Adrenal gland (tissue), 12 donors: Measurements from ENCODE around the gene TUBA3D. TPM values are rescaled to one million over a fixed set of nuclear protein-coding genes. Genes with fewer than 3 reads are reported as not detected.
"Not testable (repeated sequence)": the region's sequence is repeated elsewhere in the genome, so short reads cannot be mapped to it uniquely, and the experiment has no call there.

Experiments
- DNase-seq, 7 donors: peaks; one replicate each; pipeline ENCODE4 v3.0.0-alpha.2; 2019 to 2020
- H3K27ac ChIP-seq, 5 donors: fragments of 200-600 bp; sonication (generic) in 4 of 5; 1 replicate in 3 of 5; 2 replicates in 2 of 5; pipeline versions ENCODE4 v1.5.1 to v1.8.0; 2016 to 2020; ENCODE audit warnings: mild to moderate bottlenecking in 1 of 5
- H3K27me3 ChIP-seq: fragments of 200-600 bp; 2 replicates; pipeline ENCODE4 v1.8.0; 2021
- H3K36me3 ChIP-seq, 2 donors: fragments of 200-600 bp; replicated peaks in 1 of 2; 1 replicate in 1 of 2; 2 replicates in 1 of 2; pipeline versions ENCODE4 v1.5.1 to v1.8.0; 2018 to 2022
- H3K4me1 ChIP-seq, 2 donors: fragments of 200-600 bp; replicated peaks in 1 of 2; 1 replicate in 1 of 2; 2 replicates in 1 of 2; pipeline versions ENCODE4 v1.5.1 to v1.8.0; 2018 to 2021
- H3K4me3 ChIP-seq, 4 donors: fragments of 200-600 bp; sonication (generic) in 3 of 4; one replicate each; pipeline ENCODE4 v1.5.1; 2016 to 2018
- H3K9me3 ChIP-seq, 3 donors: fragments of 200-600 bp; sonication (generic) in 1 of 3; replicated peaks in 1 of 3; 1 replicate in 2 of 3; 2 replicates in 1 of 3; pipeline versions ENCODE4 v1.5.1 to v1.8.0; 2016 to 2021
- POLR2A ChIP-seq, 2 donors: fragments of 450-650 bp; IDR thresholded peaks; one replicate each; pipeline ENCODE4 v1.6.1; 2017; ENCODE audit warnings: antibody characterized with exemption in 2 of 2, mild to moderate bottlenecking in 2 of 2, moderate library complexity in 1 of 2
- WGBS, 4 donors: extraction: QIAGEN DNeasy Blood & Tissue Kit in 2 of 4; methylation state at CpG; one replicate each; pipeline versions ENCODE4 v1.1.5 to v1.1.7; 2013 to 2017; 5-methylcytosine and 5-hydroxymethylcytosine counted together
- intact Hi-C, 2 donors: fragments of 100-400 bp; cut with DNase I; formaldehyde crosslinking; loops; one replicate each; pipeline versions ENCODE4 v1.14.1 to v1.15.0; 2022 to 2023
- polyA plus RNA-seq, 3 donors: library from polyadenylated mRNA; stranded (reverse); fragments of 200-250 nt in 2 of 3; fragments of 350-450 nt in 1 of 3; fragmentation: Illumina TruSeq in 1 of 3; extraction: RNeasy Lipid Tissue Mini Kit (QIAGEN cat#74804) in 1 of 3; gene quantifications; one replicate each; pipeline ENCODE4 v1.2.3, GENCODE V29; 2013 to 2014
- total RNA-seq, 9 donors: library from RNA; depleted of rRNA in 4 of 9; stranded (reverse); fragments of >200 nt in 4 of 9; fragments of 120-200 nt in 1 of 9; fragmentation: NEBNext Ultra II Directional in 1 of 9; extraction: Animal tissue kit (Norgen Biotek cat#: 25700) in 1 of 9; gene quantifications; one replicate each; pipeline versions ENCODE4 v1.1.0 to v1.2.4, GENCODE V29; 2013 to 2023
- TF ChIP-seq, protein P1 (sequence below), 6 experiments: fragments of 450-650 bp in 4 of 6; fragments of 200-600 bp in 2 of 6; sonication (generic) in 1 of 6; IDR thresholded peaks; 1 replicate in 5 of 6; 2 replicates in 1 of 6; pipeline versions ENCODE4 v1.5.1 to v1.8.0; 2016 to 2021; ENCODE audit warnings: antibody characterized with exemption in 6 of 6, mild to moderate bottlenecking in 2 of 6, moderate library complexity in 1 of 6
- donor health status: healthy with polysubstance abuse.
- donor health status: Bipolar disorder and iron deficiency.
- donor health status: DM: yes; HTN: yes; CAD: no.
- donor health status: DM: no; HTN: no; CAD: no.
- donor health status: DM: no; HTN: no; CAD: no.
- donor health status: DM: yes; HTN: yes; CAD: no.

Gene TUBA3D
- total and polyA plus RNA-seq, 12 donors: 0.10 TPM; not detected in 11

GRCh38 chr2:131520526-131520925 is 44.6 kb downstream of the TUBA3D start:
- 49 to 84% (median 60%) methylated on average over 1 to 10 of the region's 10 CpGs for WGBS, 4 donors
- H3K36me3 ChIP-seq: peaks cover 0 to 15% of the 10 kb centered on the region in 2 donors

GRCh38 chr2:131521524-131521923 is 45.6 kb downstream of the TUBA3D start:
- DNase-seq: peak in 1 of 7 donors; percentile 7
- Histone ChIP-seq H3K4me1 (peaks cover 6 to 13% of the 10 kb centered on the region in 2 donors), H3K27ac (peak overlapping the region in 4 of 5 donors; percentile 37 to 69 (median 57)), H3K36me3 (peaks cover 0 to 15% of the 10 kb centered on the region in 2 donors)
- H3K4me3 ChIP-seq, H3K27me3 ChIP-seq, H3K9me3 ChIP-seq, intact Hi-C loops: not testable (repeated sequence)
- WGBS, 4 donors: 76 to 92% (median 87%) methylated on average over 4 to 6 of the region's 6 CpGs

More at GRCh38 chr2:131520526-131520925, 44.6 kb downstream of the TUBA3D start:
- intact Hi-C loops: no loop called here
- TF ChIP-seq POLR2A (IDR thresholded peaks at IDR 0.05): no peak
- TF ChIP-seq, protein P1, sequence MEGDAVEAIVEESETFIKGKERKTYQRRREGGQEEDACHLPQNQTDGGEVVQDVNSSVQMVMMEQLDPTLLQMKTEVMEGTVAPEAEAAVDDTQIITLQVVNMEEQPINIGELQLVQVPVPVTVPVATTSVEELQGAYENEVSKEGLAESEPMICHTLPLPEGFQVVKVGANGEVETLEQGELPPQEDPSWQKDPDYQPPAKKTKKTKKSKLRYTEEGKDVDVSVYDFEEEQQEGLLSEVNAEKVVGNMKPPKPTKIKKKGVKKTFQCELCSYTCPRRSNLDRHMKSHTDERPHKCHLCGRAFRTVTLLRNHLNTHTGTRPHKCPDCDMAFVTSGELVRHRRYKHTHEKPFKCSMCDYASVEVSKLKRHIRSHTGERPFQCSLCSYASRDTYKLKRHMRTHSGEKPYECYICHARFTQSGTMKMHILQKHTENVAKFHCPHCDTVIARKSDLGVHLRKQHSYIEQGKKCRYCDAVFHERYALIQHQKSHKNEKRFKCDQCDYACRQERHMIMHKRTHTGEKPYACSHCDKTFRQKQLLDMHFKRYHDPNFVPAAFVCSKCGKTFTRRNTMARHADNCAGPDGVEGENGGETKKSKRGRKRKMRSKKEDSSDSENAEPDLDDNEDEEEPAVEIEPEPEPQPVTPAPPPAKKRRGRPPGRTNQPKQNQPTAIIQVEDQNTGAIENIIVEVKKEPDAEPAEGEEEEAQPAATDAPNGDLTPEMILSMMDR (IDR thresholded peaks at IDR 0.05): no peak
- no peak overlapping the region for H3K4me3 ChIP-seq
- H3K27me3 ChIP-seq: no peaks in the 10 kb centered on the region
- H3K9me3 ChIP-seq: no peaks in the 10 kb centered on the region
- peaks cover 6 to 13% of the 10 kb centered on the region in 2 donors for H3K4me1 ChIP-seq
- peak; percentile 48 to 88 (median 83) for DNase-seq
- peak overlapping the region in 3 of 5 donors; percentile 32 to 73 (median 41) for H3K27ac ChIP-seq

- intact Hi-C loops: no loop called here
- 38 to 61% (median 47%) methylated on average over 17 to 20 of the region's 20 CpGs for WGBS, 4 donors
- Histone ChIP-seq H3K36me3 (peaks cover 0 to 15% of the 10 kb centered on the region in 2 donors), H3K27ac (peak overlapping the region in 4 of 5 donors; percentile 37 to 69 (median 57)), H3K9me3 (no peaks in the 10 kb centered on the region), H3K4me3 (no peak overlapping the region), H3K4me1 (peaks cover 7 to 13% of the 10 kb centered on the region in 2 donors), H3K27me3 (no peaks in the 10 kb centered on the region)
- TF ChIP-seq, protein P1 (IDR thresholded peaks at IDR 0.05): no peak
- TF ChIP-seq POLR2A (IDR thresholded peaks at IDR 0.05): no peak
- peak; percentile 72 to 94 (median 92) for DNase-seq
Observed at GRCh38 chr2:131521961-131522781, 46.3 kb downstream of the TUBA3D start.

DNA sequence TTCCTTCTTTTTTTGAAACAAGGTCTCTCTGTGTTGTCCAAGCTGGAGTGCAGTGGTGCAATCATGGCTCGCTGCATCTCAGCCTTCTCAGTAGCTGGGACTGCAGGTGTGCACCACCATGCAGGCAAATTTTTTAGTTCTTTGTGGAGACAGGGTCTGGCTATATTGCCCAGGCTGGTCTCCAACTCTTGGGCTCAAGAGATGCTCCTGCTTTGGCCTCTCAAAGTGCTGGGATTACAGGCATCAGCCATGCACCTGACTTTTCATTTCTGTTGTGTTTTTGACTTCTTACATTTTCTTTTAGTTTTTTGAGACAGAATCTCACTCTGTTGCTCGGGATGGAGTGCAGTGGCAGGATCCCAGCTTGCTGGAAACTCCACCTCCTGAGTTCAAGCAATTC is 49.3 kb downstream of the TUBA3D start:
- DNase-seq: peak in 4 of 7 donors; percentile 3 to 24 (median 7)
- H3K9me3 ChIP-seq, H3K36me3 ChIP-seq, intact Hi-C loops, H3K27ac ChIP-seq, H3K4me3 ChIP-seq, H3K27me3 ChIP-seq: not testable (repeated sequence)
- WGBS, 4 donors: 86 to 92% (median 90%) methylated on average over 2 of the region's 2 CpGs
- peaks cover 9 to 10% of the 10 kb centered on the region in 2 donors for H3K4me1 ChIP-seq

DNA sequence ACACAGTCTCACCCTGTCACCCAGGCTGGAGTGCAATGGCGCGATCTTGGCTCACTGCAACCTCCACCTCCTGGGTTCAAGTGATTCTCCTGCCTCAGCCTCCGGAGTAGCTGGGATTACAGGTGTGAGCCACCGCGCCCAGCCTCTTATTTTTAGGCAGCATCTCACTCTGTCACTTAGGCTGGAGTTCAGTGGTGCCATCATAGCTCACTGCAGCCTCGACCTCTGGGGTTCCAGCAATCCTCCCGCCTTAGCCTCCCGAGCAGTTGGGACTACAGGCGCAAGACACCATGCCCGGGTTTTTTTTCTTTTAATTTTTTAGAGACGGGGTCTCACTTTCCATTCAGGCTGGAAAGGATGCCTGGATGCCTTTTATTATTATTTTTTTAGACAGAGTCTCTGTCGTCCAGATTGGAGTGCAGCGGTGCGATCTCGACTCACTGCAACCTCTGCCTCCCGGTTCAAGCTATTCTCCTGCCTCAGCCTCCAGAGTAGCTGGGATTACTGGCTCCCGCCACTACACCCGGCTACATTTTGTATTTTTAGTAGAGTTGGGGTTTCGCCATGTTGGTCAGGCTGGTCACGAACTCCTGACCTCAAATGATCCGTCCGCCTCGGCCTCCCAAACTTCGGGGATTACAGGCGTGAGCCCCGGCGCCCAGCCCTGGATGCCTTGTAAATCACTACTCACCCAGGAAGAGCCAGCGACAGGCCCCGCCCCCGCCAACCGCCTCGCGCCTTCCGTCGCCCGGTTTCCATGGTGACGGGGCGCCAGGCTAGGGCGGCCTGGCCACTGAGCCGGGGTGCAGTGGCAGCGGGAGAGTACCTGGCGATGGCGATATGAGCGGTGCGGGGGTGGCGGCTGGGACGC is 51.4 kb downstream of the TUBA3D start, which contains the start of gene CCDC74A:
Gene CCDC74A (plus strand): TSS at position 758 of the 871 bp plus-strand sequence. CDS start 83 bp downstream, at position 841.
- 28 to 68% (median 31%) methylated on average over 18 to 41 of the region's 47 CpGs for WGBS, 4 donors
- H3K36me3 ChIP-seq, intact Hi-C loops, H3K9me3 ChIP-seq, H3K27me3 ChIP-seq, H3K4me1 ChIP-seq: not testable (repeated sequence)
- Histone ChIP-seq H3K27ac (peak within 1 kb of the TSS in 2 of 5 donors; percentile 38 to 44), H3K4me3 (peak within 1 kb of the TSS in 2 of 4 donors; percentile 2 to 49)
- peak in 1 of 2 donors; percentile 23 for TF ChIP-seq POLR2A (IDR thresholded peaks at IDR 0.05)
- peak; percentile 81 to 90 (median 84) for DNase-seq

DNA sequence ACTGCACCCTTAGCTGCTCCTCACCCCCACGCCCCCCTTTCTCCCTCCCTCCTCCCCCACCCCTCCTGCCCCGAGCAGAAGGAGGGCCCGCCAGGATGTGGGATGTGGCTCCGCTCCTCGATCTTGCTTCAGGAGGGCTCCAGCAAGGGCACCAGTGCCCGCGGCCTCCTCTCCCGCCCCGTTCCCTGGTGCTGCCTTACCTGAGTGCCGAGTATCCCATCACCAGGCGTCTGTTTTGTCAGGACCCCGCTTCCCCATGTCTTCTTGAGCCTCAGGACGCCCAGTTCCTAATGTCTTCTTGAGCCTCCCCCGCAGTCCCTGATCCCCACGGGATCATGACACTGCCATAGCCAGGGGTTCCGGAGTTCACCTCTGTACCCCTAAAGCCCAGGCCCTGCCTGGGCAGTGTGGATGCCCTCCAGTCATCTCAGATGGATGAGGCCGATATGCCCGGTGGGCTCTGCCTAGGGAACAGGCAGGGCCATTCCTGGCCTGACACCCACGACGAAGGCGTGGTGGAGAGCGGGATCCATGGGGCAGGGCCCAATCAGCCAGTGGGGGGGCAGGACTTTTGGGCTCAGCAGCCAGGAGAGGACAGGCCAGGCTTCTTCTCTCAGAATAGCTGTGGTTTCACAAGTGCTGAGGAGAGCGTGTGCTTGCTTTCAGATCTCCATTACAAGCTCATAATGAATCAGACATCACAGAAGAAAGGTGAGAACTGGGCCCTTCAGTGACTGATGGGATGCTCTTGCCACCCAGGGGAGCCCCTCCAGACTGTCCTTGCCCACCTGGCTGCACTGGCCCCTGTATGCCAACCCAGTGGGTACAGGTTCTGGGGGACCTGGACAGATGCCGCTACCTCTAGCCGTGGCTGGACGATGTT is 53.3 kb downstream of the TUBA3D start:
- H3K9me3 ChIP-seq, H3K27me3 ChIP-seq, H3K36me3 ChIP-seq, H3K4me1 ChIP-seq, intact Hi-C loops, H3K27ac ChIP-seq: not testable (repeated sequence)
- DNase-seq: peak in 3 of 7 donors; percentile 7 to 48 (median 12)
- peak overlapping the region in 1 of 4 donors; percentile 49 for H3K4me3 ChIP-seq
- WGBS, 4 donors: 60 to 83% (median 73%) methylated on average over 8 to 25 of the region's 26 CpGs

DNA sequence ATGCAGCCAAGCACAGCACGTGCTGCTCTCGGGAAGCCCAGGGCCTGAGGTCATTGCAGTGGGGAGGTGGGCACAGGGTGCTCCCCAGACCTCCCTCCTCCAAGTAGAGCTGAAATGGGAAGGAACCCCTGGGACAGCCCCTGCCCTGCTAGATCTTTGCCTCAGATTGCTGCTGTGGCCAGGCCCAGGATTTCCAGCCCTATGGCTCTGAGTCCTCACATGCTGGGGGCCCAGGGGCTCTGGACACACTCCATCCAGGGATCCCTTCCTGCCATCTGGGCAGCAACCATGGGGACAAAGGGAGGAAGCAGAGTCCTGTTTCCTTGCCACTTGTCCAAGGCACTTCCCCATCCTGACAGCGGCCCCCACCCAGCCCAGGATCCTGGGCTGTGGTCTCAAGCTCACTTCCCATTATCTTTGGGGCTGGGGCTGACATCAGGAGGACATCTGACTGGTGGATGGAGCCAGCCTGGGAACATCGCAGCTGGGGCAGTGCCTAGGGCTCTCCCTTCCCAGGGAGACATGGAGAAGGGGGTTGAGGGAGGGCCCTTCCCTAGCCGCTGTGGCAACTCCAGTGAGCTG is 54.0 kb downstream of the TUBA3D start:
- H3K4me3 ChIP-seq, H3K27ac ChIP-seq, intact Hi-C loops, H3K4me1 ChIP-seq, H3K27me3 ChIP-seq, H3K36me3 ChIP-seq, H3K9me3 ChIP-seq: not testable (repeated sequence)
- WGBS, 4 donors: 93 to 96% methylated on average over 5 of the region's 5 CpGs; no CpG with 5 or more reads in 2 of the 4 donors
- DNase-seq: peak in 2 of 7 donors; percentile 3 to 40
